ENCODE data around the gene GLT6D1.

- TF ChIP-seq, protein P1, sequence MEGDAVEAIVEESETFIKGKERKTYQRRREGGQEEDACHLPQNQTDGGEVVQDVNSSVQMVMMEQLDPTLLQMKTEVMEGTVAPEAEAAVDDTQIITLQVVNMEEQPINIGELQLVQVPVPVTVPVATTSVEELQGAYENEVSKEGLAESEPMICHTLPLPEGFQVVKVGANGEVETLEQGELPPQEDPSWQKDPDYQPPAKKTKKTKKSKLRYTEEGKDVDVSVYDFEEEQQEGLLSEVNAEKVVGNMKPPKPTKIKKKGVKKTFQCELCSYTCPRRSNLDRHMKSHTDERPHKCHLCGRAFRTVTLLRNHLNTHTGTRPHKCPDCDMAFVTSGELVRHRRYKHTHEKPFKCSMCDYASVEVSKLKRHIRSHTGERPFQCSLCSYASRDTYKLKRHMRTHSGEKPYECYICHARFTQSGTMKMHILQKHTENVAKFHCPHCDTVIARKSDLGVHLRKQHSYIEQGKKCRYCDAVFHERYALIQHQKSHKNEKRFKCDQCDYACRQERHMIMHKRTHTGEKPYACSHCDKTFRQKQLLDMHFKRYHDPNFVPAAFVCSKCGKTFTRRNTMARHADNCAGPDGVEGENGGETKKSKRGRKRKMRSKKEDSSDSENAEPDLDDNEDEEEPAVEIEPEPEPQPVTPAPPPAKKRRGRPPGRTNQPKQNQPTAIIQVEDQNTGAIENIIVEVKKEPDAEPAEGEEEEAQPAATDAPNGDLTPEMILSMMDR (IDR thresholded peaks at IDR 0.05) = no peak
- TF ChIP-seq POLR2A (IDR thresholded peaks at IDR 0.05) = no peak
Observed at GRCh38 chr9:135586601-135587109, 52.7 kb downstream of the GLT6D1 start.
